Left lung (tissue), 14 donors: Measurements from ENCODE around the gene RDH13. TPM values are rescaled to one million over a fixed set of nuclear protein-coding genes. Genes with fewer than 3 reads are reported as not detected.
"Not testable (repeated sequence)": the region's sequence is repeated elsewhere in the genome, so short reads cannot be mapped to it uniquely, and the experiment has no call there.

Experiments used
- ATAC-seq: fragments of 200-7000 bp; cut with Tn5 transposase; one replicate; pipeline ENCODE4 v1.9.1; 2020; ENCODE audit warnings: moderate library complexity
- DNase-seq, 4 donors: peaks; one replicate each; pipeline ENCODE4 v3.0.0-alpha.2; 2013 to 2020
- H3K27ac ChIP-seq, 2 donors: fragments of 200-600 bp; sonication (generic) in 1 of 2; one replicate each; pipeline versions ENCODE4 v1.5.0 to v1.8.0; 2020 to 2021
- H3K27me3 ChIP-seq, 2 donors: fragments of 200-600 bp; sonication (generic) in 1 of 2; one replicate each; pipeline versions ENCODE4 v1.5.0 to v1.8.0; 2020 to 2021
- H3K36me3 ChIP-seq, 2 donors: fragments of 200-600 bp; sonication (generic) in 1 of 2; one replicate each; pipeline versions ENCODE4 v1.5.0 to v1.8.0; 2020 to 2021
- H3K4me1 ChIP-seq, 2 donors: fragments of 200-600 bp; one replicate each; pipeline ENCODE4 v1.8.0; 2021
- H3K4me3 ChIP-seq, 2 donors: fragments of 200-600 bp; sonication (generic) in 1 of 2; one replicate each; pipeline versions ENCODE4 v1.5.0 to v1.8.0; 2020 to 2021; ENCODE audit warnings: mild to moderate bottlenecking in 1 of 2
- H3K9me3 ChIP-seq, 2 donors: fragments of 200-600 bp; sonication (generic) in 1 of 2; one replicate each; pipeline versions ENCODE4 v1.5.0 to v1.8.0; 2020 to 2021
- intact Hi-C, 2 donors: fragments of 100-400 bp; cut with DNase I; formaldehyde crosslinking; loops; one replicate each; pipeline versions ENCODE4 v1.11.2 to v1.14.2; 2022
- long read RNA-seq, 12 donors: library from polyadenylated mRNA in 2 of 12; unstranded in 2 of 12; transcript quantifications; one replicate each; pipeline ENCODE4 v2.0.0 and lab custom pipeline, GENCODE V29; 2019 to 2026
- polyA plus RNA-seq, 6 donors: library from polyadenylated mRNA; unstranded; fragments of 120-200 nt; gene quantifications; one replicate each; pipeline ENCODE4 v1.2.1, GENCODE V29; 2013; ENCODE audit not compliant: insufficient read length in 6 of 6
- total RNA-seq, 2 donors: library from RNA; stranded (reverse); fragmentation: NEBNext Ultra II Directional; extraction: Animal tissue kit (Norgen Biotek cat#: 25700); gene quantifications; one replicate each; pipeline ENCODE4 v1.2.1, GENCODE V29; 2021
- TF ChIP-seq, protein P1 (sequence below), 2 donors: fragments of 200-600 bp; sonication (generic) in 1 of 2; IDR thresholded peaks; one replicate each; pipeline versions ENCODE4 v1.5.0 to v1.8.0; 2021; ENCODE audit warnings: antibody characterized with exemption in 2 of 2
- donor health status: DM: no; HTN: yes; CAD: no.
- donor health status: DM: no; HTN: no; CAD: no.

Gene RDH13, protein sequence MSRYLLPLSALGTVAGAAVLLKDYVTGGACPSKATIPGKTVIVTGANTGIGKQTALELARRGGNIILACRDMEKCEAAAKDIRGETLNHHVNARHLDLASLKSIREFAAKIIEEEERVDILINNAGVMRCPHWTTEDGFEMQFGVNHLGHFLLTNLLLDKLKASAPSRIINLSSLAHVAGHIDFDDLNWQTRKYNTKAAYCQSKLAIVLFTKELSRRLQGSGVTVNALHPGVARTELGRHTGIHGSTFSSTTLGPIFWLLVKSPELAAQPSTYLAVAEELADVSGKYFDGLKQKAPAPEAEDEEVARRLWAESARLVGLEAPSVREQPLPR
- total RNA-seq, result 10 to 100 TPM; 24.2 to 38.0 TPM
- polyA plus RNA-seq, result 10 to 100 TPM in 5 of 6 donors, 1 to 10 TPM in 1; 7.3 to 17.5 (median 12.1) TPM
- long read RNA-seq, donor 1, partial matches to known transcripts, result 0 of 2 reads
- long read RNA-seq, donor 1, other reads (novel, unspliced or antisense), result 0 of 2 reads
- long read RNA-seq, donor 2, partial matches to known transcripts, result 0 of 1 reads
- long read RNA-seq, donor 2, other reads (novel, unspliced or antisense), result 0 of 1 reads
- long read RNA-seq, donor 3, result 0 reads
- long read RNA-seq, donor 4, transcript RDH13-223 (7 exons, 1,931 nt), result major isoform, 16 of 29 reads
- long read RNA-seq, donor 4, partial matches to known transcripts, result 1 of 29 reads
- long read RNA-seq, donor 4, other reads (novel, unspliced or antisense), result 11 of 29 reads
- long read RNA-seq, donor 5, result 0 reads
- long read RNA-seq, donor 6, partial matches to known transcripts, result 0 of 1 reads
- long read RNA-seq, donor 6, other reads (novel, unspliced or antisense), result 0 of 1 reads
- long read RNA-seq, donor 7, result 0 reads
- long read RNA-seq, donor 8, transcript RDH13-223 (7 exons, 1,931 nt), result major isoform, 5 of 5 reads
- long read RNA-seq, donor 8, partial matches to known transcripts, result 0 of 5 reads
- long read RNA-seq, donor 8, other reads (novel, unspliced or antisense), result 0 of 5 reads
- long read RNA-seq, donor 9, result 0 reads
- long read RNA-seq, donor 10, transcript RDH13-223 (7 exons, 1,931 nt), result major isoform, 16 of 21 reads
- long read RNA-seq, donor 10, partial matches to known transcripts, result 2 of 21 reads
- long read RNA-seq, donor 10, other reads (novel, unspliced or antisense), result 3 of 21 reads
- long read RNA-seq, donor 11, result 0 reads
- long read RNA-seq, donor 12, partial matches to known transcripts, result 0 of 1 reads
- long read RNA-seq, donor 12, other reads (novel, unspliced or antisense), result 0 of 1 reads

DNA sequence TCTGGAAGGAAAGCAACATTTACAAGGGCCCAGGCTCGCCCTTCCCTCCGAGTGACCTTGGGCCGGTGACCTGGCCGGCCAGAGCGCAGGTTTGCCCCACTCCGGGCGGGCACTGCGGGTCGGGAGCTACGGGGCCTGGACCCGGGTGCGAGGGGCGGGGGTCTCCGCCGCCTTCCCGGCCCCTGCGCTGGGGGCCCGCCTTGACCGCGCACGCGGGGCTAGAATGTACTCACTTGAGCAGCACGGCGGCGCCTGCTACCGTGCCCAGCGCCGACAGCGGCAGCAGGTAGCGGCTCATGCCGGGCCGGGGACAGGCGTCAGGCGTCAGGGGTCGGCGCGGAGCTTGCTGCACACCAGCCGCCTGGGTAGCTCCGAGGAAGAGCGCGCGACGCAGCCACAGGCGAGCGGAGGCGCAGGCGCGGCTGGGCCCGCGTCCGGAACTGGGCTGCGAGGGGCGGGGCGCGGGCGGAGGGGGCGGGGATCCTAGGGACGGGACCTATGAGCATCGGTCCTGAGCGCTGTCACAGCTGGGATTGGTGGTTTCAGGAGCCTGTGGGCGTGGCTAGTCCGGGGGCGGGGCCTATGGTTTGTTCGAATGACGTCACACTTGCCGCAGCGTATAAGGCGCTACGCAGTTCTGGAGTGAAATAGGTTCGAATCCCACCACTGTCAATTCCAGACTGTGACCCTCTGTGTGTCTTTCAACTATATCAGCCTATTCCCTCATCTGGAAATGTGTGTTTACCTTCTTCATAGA lies at the start of gene RDH13:
RDH13 (minus strand) TSS at position 414 of the 757 bp plus-strand sequence; CDS start at position 298, 116 bp downstream.
- peak within 1 kb of the TSS; percentile 26 to 76 for H3K27ac ChIP-seq
- H3K9me3 ChIP-seq, result no peaks in the 10 kb centered on the region
- peak; percentile 100 for ATAC-seq
- peaks cover 0 to 7% of the 10 kb centered on the region in 2 donors for H3K4me1 ChIP-seq
- DNase-seq, result peak; percentile 66 to 96 (median 92)
- H3K36me3 ChIP-seq, result peaks cover 0 to 13% of the 10 kb centered on the region in 2 donors
- TF ChIP-seq, protein P1, sequence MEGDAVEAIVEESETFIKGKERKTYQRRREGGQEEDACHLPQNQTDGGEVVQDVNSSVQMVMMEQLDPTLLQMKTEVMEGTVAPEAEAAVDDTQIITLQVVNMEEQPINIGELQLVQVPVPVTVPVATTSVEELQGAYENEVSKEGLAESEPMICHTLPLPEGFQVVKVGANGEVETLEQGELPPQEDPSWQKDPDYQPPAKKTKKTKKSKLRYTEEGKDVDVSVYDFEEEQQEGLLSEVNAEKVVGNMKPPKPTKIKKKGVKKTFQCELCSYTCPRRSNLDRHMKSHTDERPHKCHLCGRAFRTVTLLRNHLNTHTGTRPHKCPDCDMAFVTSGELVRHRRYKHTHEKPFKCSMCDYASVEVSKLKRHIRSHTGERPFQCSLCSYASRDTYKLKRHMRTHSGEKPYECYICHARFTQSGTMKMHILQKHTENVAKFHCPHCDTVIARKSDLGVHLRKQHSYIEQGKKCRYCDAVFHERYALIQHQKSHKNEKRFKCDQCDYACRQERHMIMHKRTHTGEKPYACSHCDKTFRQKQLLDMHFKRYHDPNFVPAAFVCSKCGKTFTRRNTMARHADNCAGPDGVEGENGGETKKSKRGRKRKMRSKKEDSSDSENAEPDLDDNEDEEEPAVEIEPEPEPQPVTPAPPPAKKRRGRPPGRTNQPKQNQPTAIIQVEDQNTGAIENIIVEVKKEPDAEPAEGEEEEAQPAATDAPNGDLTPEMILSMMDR (IDR thresholded peaks at IDR 0.05), result no peak
- H3K27me3 ChIP-seq, result peaks cover 0 to 25% of the 10 kb centered on the region in 2 donors
- peak within 1 kb of the TSS; percentile 78 to 94 for H3K4me3 ChIP-seq
- intact Hi-C loops, result no loop called here

DNA sequence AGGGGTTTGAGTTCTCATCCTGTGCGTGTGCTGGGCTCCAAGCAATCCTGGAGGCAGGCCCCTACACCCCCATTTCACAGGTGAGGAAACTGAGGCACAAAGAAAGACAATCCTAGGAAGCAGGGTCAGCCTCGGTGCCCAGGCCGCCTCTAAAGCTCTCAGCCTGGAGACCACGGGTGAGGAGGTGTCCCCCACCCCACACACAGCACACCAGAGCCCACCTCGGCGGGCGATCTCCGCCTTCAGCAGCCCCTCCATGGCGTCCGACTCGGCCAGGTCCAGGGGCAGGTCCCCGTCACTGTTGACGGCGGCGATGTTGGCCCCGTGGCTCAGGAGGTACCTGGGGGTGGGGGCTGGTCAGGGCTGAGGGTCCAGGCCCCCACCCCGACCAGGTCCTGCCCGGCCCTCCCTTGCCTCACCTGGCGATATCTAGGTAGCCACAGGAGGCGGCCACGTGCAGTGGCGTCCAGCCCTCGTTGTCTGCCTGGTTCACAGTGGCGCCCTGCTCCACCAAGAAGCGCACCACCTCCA lies 49.4 kb upstream of the RDH13 start:
- H3K9me3 ChIP-seq, result no peaks in the 10 kb centered on the region
- H3K4me1 ChIP-seq, result peaks cover 16 to 40% of the 10 kb centered on the region in 2 donors
- no peaks in the 10 kb centered on the region for H3K27me3 ChIP-seq
- TF ChIP-seq, protein P1 (IDR thresholded peaks at IDR 0.05), result no peak
- ATAC-seq (no peak), DNase-seq (no peak)
- H3K27ac ChIP-seq, result peak overlapping the region in 1 of 2 donors; percentile 81
- peaks cover 0 to 43% of the 10 kb centered on the region in 2 donors for H3K36me3 ChIP-seq
- H3K4me3 ChIP-seq, result no peak overlapping the region
- intact Hi-C loops, result no loop called here

DNA sequence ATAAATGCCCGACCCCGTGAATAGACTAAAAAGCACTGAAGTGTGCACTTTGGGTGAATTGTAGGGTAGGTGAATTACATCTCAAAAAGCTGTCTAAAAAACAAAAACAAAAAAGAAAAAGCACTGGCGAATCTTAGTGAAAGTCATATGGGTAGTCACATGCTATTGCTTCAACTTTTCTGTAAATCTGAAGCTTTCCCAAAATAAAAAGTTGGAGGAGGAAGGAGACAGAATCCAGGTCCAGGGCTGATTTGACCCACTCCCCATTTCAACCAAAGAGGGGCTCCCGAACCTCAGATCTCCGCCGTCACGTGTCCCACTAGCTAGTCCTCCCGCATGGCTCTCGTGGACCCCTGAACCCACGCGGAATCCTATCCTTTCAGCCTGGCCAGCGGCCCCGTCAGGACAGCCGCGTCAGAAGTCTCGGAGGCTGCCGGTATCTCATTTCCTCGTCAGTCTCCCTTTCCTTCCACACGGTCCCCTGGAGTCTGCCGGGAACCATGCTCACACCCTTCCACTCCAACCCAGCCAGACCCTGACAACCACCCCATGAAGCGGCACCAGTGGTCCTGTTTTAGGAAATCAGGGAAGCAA lies 48.4 kb upstream of the RDH13 start:
- H3K4me1 ChIP-seq, result peaks cover 16 to 38% of the 10 kb centered on the region in 2 donors
- H3K4me3 ChIP-seq, result no peak overlapping the region
- H3K36me3 ChIP-seq, result peaks cover 0 to 53% of the 10 kb centered on the region in 2 donors
- H3K27ac ChIP-seq, result no peak overlapping the region
- no peak for DNase-seq
- TF ChIP-seq, protein P1 (IDR thresholded peaks at IDR 0.05), result no peak
- intact Hi-C loops, result no loop called here
- H3K9me3 ChIP-seq, result no peaks in the 10 kb centered on the region
- ATAC-seq, result no peak
- no peaks in the 10 kb centered on the region for H3K27me3 ChIP-seq

DNA sequence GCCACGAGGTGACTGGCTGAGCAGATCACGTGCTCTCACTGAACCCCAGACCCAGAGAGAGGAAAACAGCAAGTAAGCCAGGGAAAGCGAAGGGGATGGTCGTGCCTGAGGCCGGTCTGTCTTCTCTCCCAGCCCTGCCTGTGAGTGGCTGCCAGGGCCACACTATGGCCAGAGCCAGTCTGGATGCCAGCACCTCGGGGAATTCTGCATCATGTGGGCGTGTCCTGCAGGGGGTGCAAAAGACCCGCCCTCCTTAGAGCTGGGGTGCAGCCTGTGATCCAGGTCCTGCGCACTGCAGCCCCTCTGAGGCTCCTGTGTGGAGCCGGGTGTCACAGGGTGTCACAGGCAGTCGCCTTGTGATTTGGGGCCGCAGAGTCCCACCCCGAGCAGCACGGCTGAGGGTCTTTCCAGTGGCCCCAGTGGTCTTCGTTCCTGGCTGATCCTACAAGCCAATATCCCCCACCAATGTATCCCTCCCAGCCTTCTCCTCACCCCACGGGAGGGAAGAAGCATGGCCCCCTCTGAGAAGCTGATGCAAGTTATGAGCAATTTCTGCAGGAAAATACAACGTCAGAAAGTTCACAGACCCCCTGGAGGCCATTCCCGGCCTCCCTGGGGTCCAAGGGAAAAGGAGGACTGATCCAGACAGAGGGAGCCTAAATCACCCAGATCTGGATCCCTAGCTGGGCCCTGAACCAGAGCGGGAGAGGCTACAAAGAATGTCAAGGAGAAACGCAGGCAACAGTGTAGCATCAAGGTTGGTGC lies 46.8 kb upstream of the RDH13 start:
- Histone ChIP-seq H3K9me3 (no peaks in the 10 kb centered on the region), H3K27me3 (no peaks in the 10 kb centered on the region), H3K4me1 (peaks cover 6 to 22% of the 10 kb centered on the region in 2 donors), H3K27ac (no peak overlapping the region), H3K36me3 (peaks cover 0 to 63% of the 10 kb centered on the region in 2 donors), H3K4me3 (no peak overlapping the region)
- DNase-seq (no peak), ATAC-seq (no peak)
- TF ChIP-seq, protein P1 (IDR thresholded peaks at IDR 0.05), result no peak
- intact Hi-C loops, result no loop called here

DNA sequence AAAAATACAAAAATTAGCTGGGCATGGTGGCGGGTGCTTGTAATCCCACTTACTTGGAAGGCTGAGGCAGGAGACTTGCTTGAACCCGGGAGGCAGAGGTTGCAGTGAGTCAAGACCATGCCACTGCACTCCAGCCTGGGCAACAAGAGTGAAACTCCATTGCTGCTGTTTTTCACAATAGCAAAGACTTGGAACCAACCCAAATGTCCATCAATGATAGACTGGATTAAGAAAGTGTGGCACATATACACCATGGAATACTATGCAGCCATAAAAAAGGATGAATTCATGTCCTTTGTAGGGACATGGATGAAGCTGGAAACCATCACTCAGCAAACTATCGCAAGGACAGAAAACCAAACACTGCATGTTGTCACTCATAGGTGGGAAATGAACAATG lies 44.3 kb upstream of the RDH13 start:
- H3K36me3 ChIP-seq, result peaks cover 0 to 70% of the 10 kb centered on the region in 2 donors

More for the DNA sequence above, 44.3 kb upstream of the RDH13 start:
- H3K27me3 ChIP-seq, H3K9me3 ChIP-seq, H3K27ac ChIP-seq, H3K4me3 ChIP-seq, H3K4me1 ChIP-seq, ATAC-seq, intact Hi-C loops, DNase-seq: not testable (repeated sequence)
